ENCODE data around the gene SLITRK6. TPM values are rescaled to one million over a fixed set of nuclear protein-coding genes. Genes with fewer than 3 reads are reported as not detected.

The SLITRK6 gene
- total RNA-seq, 6 experiments from 2014 or later: 0.06 to 1.6 (median 0.31) TPM; not detected in 2

GRCh38 chr13:85828094-85828684, 29.0 kb upstream of the SLITRK6 start:
- Histone ChIP-seq H3K4me1 (no peaks in the 10 kb centered on the region), H3K36me3 (no peaks in the 10 kb centered on the region), H3K27me3 (peaks cover 0 to 3% of the 10 kb centered on the region in 2 donors), H3K4me3 (no peak overlapping the region), H3K9me3 (no peaks in the 10 kb centered on the region), H3K27ac (no peak overlapping the region)
- intact Hi-C loops (cut with DNase I): no loop called here
- ATAC-seq: peak in 3 of 4 donors; percentile 36 to 47 (median 46)
- 38% methylated on average over 2 of the region's 2 CpGs for WGBS (ENCODE audit: insufficient coverage, low coverage, low lambda C conversion rate, missing lambda C conversion rate)
- TF ChIP-seq POLR2A (IDR thresholded peaks at IDR 0.05) (no peak), CTCF (IDR thresholded peaks at IDR 0.05) (peak; percentile 32 to 75 (median 70))
- no peak for DNase-seq

- WGBS (ENCODE audit: insufficient coverage, low coverage, low lambda C conversion rate, missing lambda C conversion rate): 58% methylated on average over 3 of the region's 3 CpGs
- intact Hi-C loops (cut with DNase I): no loop called here
- H3K36me3 ChIP-seq: no peaks in the 10 kb centered on the region
- H3K4me1 ChIP-seq: no peaks in the 10 kb centered on the region
- H3K27ac ChIP-seq: no peak overlapping the region
- ATAC-seq (no peak), DNase-seq (no peak)
- peaks cover 0 to 3% of the 10 kb centered on the region in 2 donors for H3K27me3 ChIP-seq
- H3K9me3 ChIP-seq: no peaks in the 10 kb centered on the region
- TF ChIP-seq CTCF (IDR thresholded peaks at IDR 0.05) (no peak), POLR2A (IDR thresholded peaks at IDR 0.05) (no peak)
- H3K4me3 ChIP-seq: no peak overlapping the region
Observed at GRCh38 chr13:85825454-85825853, 26.2 kb upstream of the SLITRK6 start.

GRCh38 chr13:85823832-85824231, 24.6 kb upstream of the SLITRK6 start:
- intact Hi-C loops (cut with DNase I): no loop called here
- Histone ChIP-seq H3K27ac (no peak overlapping the region), H3K4me3 (no peak overlapping the region), H3K9me3 (no peaks in the 10 kb centered on the region), H3K4me1 (no peaks in the 10 kb centered on the region), H3K27me3 (no peaks in the 10 kb centered on the region), H3K36me3 (no peaks in the 10 kb centered on the region)
- ATAC-seq (no peak), DNase-seq (no peak)
- TF ChIP-seq CTCF (IDR thresholded peaks at IDR 0.05) (no peak), POLR2A (IDR thresholded peaks at IDR 0.05) (no peak)
- 68% methylated on average over 7 of the region's 7 CpGs for WGBS (ENCODE audit: insufficient coverage, low coverage, low lambda C conversion rate, missing lambda C conversion rate)

- intact Hi-C loops (cut with DNase I): no loop called here
- Histone ChIP-seq H3K9me3 (no peaks in the 10 kb centered on the region), H3K27ac (no peak overlapping the region), H3K4me1 (no peaks in the 10 kb centered on the region), H3K36me3 (no peaks in the 10 kb centered on the region), H3K4me3 (no peak overlapping the region), H3K27me3 (no peaks in the 10 kb centered on the region)
- TF ChIP-seq POLR2A (IDR thresholded peaks at IDR 0.05): no peak
- no peak for TF ChIP-seq CTCF (IDR thresholded peaks at IDR 0.05)
- 40% methylated on average over 2 of the region's 2 CpGs for WGBS (ENCODE audit: insufficient coverage, low coverage, low lambda C conversion rate, missing lambda C conversion rate)
- DNase-seq (no peak), ATAC-seq (no peak)
Observed at GRCh38 chr13:85819513-85819912, 20.3 kb upstream of the SLITRK6 start.

GRCh38 chr13:85816413-85816812, 17.2 kb upstream of the SLITRK6 start:
- no peaks in the 10 kb centered on the region for H3K9me3 ChIP-seq
- H3K27me3 ChIP-seq: no peaks in the 10 kb centered on the region
- H3K27ac ChIP-seq: no peak overlapping the region
- ATAC-seq (no peak), DNase-seq (no peak)
- H3K36me3 ChIP-seq: no peaks in the 10 kb centered on the region
- intact Hi-C loops (cut with DNase I): no loop called here
- no peak overlapping the region for H3K4me3 ChIP-seq
- TF ChIP-seq POLR2A (IDR thresholded peaks at IDR 0.05) (no peak), CTCF (IDR thresholded peaks at IDR 0.05) (no peak)
- no peaks in the 10 kb centered on the region for H3K4me1 ChIP-seq

All from right lobe of liver (tissue), 6 donors.